Measurements from ENCODE around the gene SLC8B1.

The SLC8B1 gene

GRCh38 chr12:113267621-113268020 is 67.3 kb downstream of the SLC8B1 start:
- no peak for DNase-seq

GRCh38 chr12:113266106-113266895 is 68.6 kb downstream of the SLC8B1 start:
- no peak for DNase-seq

- DNase-seq = no peak
These were observed 71.4 kb downstream of the SLC8B1 start for GRCh38 chr12:113263431-113263963.

GRCh38 chr12:113262710-113263109 is 72.2 kb downstream of the SLC8B1 start:
- DNase-seq = no peak

- no peak for DNase-seq
These were observed 73.0 kb downstream of the SLC8B1 start for GRCh38 chr12:113261847-113262470.

- DNase-seq = no peak
These were observed 74.1 kb downstream of the SLC8B1 start for GRCh38 chr12:113260636-113261300.

- DNase-seq = no peak
These were observed 74.8 kb downstream of the SLC8B1 start for GRCh38 chr12:113260127-113260526.

GRCh38 chr12:113257564-113257963 is 77.3 kb downstream of the SLC8B1 start:
- no peak for DNase-seq

GRCh38 chr12:113254298-113254697 is 80.6 kb downstream of the SLC8B1 start:
- no peak for DNase-seq

- no peak for DNase-seq
These were observed 81.2 kb downstream of the SLC8B1 start for GRCh38 chr12:113253532-113254285.

GRCh38 chr12:113252494-113252893 is 82.4 kb downstream of the SLC8B1 start:
- no peak for DNase-seq

- DNase-seq = no peak
These were observed 83.4 kb downstream of the SLC8B1 start for GRCh38 chr12:113251404-113252070.

GRCh38 chr12:113250045-113250444 is 84.9 kb downstream of the SLC8B1 start:
- DNase-seq = no peak

- DNase-seq = no peak
These were observed 85.4 kb downstream of the SLC8B1 start for GRCh38 chr12:113249546-113249945.

GRCh38 chr12:113248842-113249435 is 86.0 kb downstream of the SLC8B1 start:
- DNase-seq = no peak

Measured in DMS79 treated with DMSO at 0.1 percent for 48 hours (cell line).